Testis (tissue), 2 donors: ENCODE measurements around the gene OXSR1.

ENCODE experiments used
- CTCF ChIP-seq, 3 experiments: fragments of 450-650 bp in 2 of 3; fragments of 200-600 bp in 1 of 3; sonication (generic) in 1 of 3; IDR thresholded peaks; one replicate each; pipeline ENCODE4 v1.5.1; 2016 to 2019; ENCODE audit warnings: antibody characterized with exemption in 3 of 3, mild to moderate bottlenecking in 2 of 3, moderate library complexity in 1 of 3
- POLR2A ChIP-seq: fragments of 450-650 bp; IDR thresholded peaks from one replicate; pipeline ENCODE4 v1.6.1; 2017; ENCODE audit warnings: antibody characterized with exemption, mild to moderate bottlenecking, moderate library complexity

- TF ChIP-seq CTCF (IDR thresholded peaks at IDR 0.05) = no peak
- no peak for TF ChIP-seq POLR2A
Measured at GRCh38 chr3:38173834-38174418, 8.6 kb downstream of the OXSR1 start.
